Ascending aorta (tissue), 2 donors: ENCODE results near the gene SCML2. TPM values are rescaled to one million over a fixed set of nuclear protein-coding genes. Genes with fewer than 3 reads are reported as not detected.

Experiments
- DNase-seq, 2 donors: peaks; one replicate each; pipeline ENCODE4 v3.0.0-alpha.2; 2019; ENCODE audit warnings: low spot score in 2 of 2
- H3K27ac ChIP-seq, 2 donors: fragments of 200-600 bp; sonication (generic); one replicate each; pipeline ENCODE4 v1.5.1; 2016 to 2017; ENCODE audit warnings: mild to moderate bottlenecking in 1 of 2
- H3K27me3 ChIP-seq: fragments of 200-600 bp; sonication (generic); one replicate; pipeline ENCODE4 v1.5.1; 2017
- H3K36me3 ChIP-seq, 2 donors: fragments of 200-600 bp; sonication (generic); one replicate each; pipeline ENCODE4 v1.5.1; 2016
- H3K4me1 ChIP-seq, 2 donors: fragments of 200-600 bp; sonication (generic); one replicate each; pipeline ENCODE4 v1.5.1; 2016 to 2017; ENCODE audit warnings: mild to moderate bottlenecking in 1 of 2
- H3K4me3 ChIP-seq, 2 donors: fragments of 200-600 bp; sonication (generic); one replicate each; pipeline ENCODE4 v1.5.1; 2016 to 2017; ENCODE audit warnings: mild to moderate bottlenecking in 1 of 2
- H3K9me3 ChIP-seq, 2 donors: fragments of 200-600 bp; sonication (generic); one replicate each; pipeline ENCODE4 v1.5.1; 2016
- CTCF ChIP-seq, 3 experiments: fragments of 200-600 bp in 2 of 3; fragments of 450-650 bp in 1 of 3; sonication (generic) in 2 of 3; IDR thresholded peaks; one replicate each; pipeline ENCODE4 v1.5.1; 2016 to 2019; ENCODE audit warnings: antibody characterized with exemption in 3 of 3, mild to moderate bottlenecking in 1 of 3, moderate library complexity in 1 of 3
- intact Hi-C: fragments of 100-400 bp; cut with DNase I; formaldehyde crosslinking; loops from one replicate; pipeline ENCODE4 v1.15.1; 2023
- total RNA-seq: library from RNA; depleted of rRNA; stranded (reverse); fragments of >200 nt; gene quantifications from one replicate; pipeline ENCODE4 v1.1.0, GENCODE V29; 2016

Gene SCML2
- total RNA-seq, 1 donor from 2014 or later = 0.64 TPM

- Histone ChIP-seq H3K27me3 (no peaks in the 10 kb centered on the region), H3K9me3 (no peaks in the 10 kb centered on the region), H3K36me3 (no peaks in the 10 kb centered on the region), H3K27ac (no peak within 1 kb of the TSS), H3K4me3 (no peak within 1 kb of the TSS), H3K4me1 (no peaks in the 10 kb centered on the region)
- no peak for TF ChIP-seq CTCF (IDR thresholded peaks at IDR 0.05)
- intact Hi-C loops = no loop called here
- DNase-seq = no peak
These were observed 133.7 kb downstream of the SCML2 start, which contains the start of gene BEND2 for GRCh38 chrX:18220786-18221185. Gene BEND2 (minus strand): TSS chrX:18220886. CDS start chrX:18220750, 136 bp downstream.

- DNase-seq = no peak
- no peak overlapping the region for H3K4me3 ChIP-seq
- H3K27me3 ChIP-seq = no peaks in the 10 kb centered on the region
- intact Hi-C loops = no loop called here
- no peaks in the 10 kb centered on the region for H3K36me3 ChIP-seq
- no peaks in the 10 kb centered on the region for H3K4me1 ChIP-seq
- no peak overlapping the region for H3K27ac ChIP-seq
- TF ChIP-seq CTCF (IDR thresholded peaks at IDR 0.05) = peak in 1 of 3 experiments; percentile 27
- no peaks in the 10 kb centered on the region for H3K9me3 ChIP-seq
These were observed 144.0 kb downstream of the SCML2 start for GRCh38 chrX:18210470-18210869.

GRCh38 chrX:18206657-18207056 is 147.8 kb downstream of the SCML2 start:
- intact Hi-C loops = no loop called here
- no peaks in the 10 kb centered on the region for H3K4me1 ChIP-seq
- H3K9me3 ChIP-seq = no peaks in the 10 kb centered on the region
- H3K27ac ChIP-seq = no peak overlapping the region
- TF ChIP-seq CTCF (IDR thresholded peaks at IDR 0.05) = no peak
- no peak for DNase-seq
- H3K4me3 ChIP-seq = no peak overlapping the region
- H3K27me3 ChIP-seq = no peaks in the 10 kb centered on the region
- H3K36me3 ChIP-seq = no peaks in the 10 kb centered on the region

GRCh38 chrX:18203631-18204030 is 150.9 kb downstream of the SCML2 start:
- no peaks in the 10 kb centered on the region for H3K4me1 ChIP-seq
- H3K27ac ChIP-seq = no peak overlapping the region
- intact Hi-C loops = no loop called here
- no peaks in the 10 kb centered on the region for H3K9me3 ChIP-seq
- TF ChIP-seq CTCF (IDR thresholded peaks at IDR 0.05) = no peak
- no peaks in the 10 kb centered on the region for H3K27me3 ChIP-seq
- DNase-seq = no peak
- H3K36me3 ChIP-seq = no peaks in the 10 kb centered on the region
- H3K4me3 ChIP-seq = no peak overlapping the region

- no peak overlapping the region for H3K27ac ChIP-seq
- intact Hi-C loops = no loop called here
- H3K9me3 ChIP-seq = no peaks in the 10 kb centered on the region
- no peak for TF ChIP-seq CTCF (IDR thresholded peaks at IDR 0.05)
- H3K4me3 ChIP-seq = no peak overlapping the region
- no peak for DNase-seq
- H3K27me3 ChIP-seq = no peaks in the 10 kb centered on the region
- no peaks in the 10 kb centered on the region for H3K36me3 ChIP-seq
- no peaks in the 10 kb centered on the region for H3K4me1 ChIP-seq
These were observed 159.8 kb downstream of the SCML2 start for GRCh38 chrX:18194688-18195087.

Other genes starting within 250 kb of the SCML2 start
- not detected for gene BEND2, start 133.8 kb downstream of the SCML2 start, total RNA-seq
- 18.6 TPM for gene CDKL5, start 70.9 kb upstream of the SCML2 start, total RNA-seq